ENCODE results near the gene FRYL. TPM values are rescaled to one million over a fixed set of nuclear protein-coding genes. Genes with fewer than 3 reads are reported as not detected.
"Not testable (repeated sequence)": the region's sequence is repeated elsewhere in the genome, so short reads cannot be mapped to it uniquely, and the experiment has no call there.

Gene FRYL
- total and polyA plus RNA-seq, 12 donors, result 11.7 to 60.1 (median 36.4) TPM

DNA sequence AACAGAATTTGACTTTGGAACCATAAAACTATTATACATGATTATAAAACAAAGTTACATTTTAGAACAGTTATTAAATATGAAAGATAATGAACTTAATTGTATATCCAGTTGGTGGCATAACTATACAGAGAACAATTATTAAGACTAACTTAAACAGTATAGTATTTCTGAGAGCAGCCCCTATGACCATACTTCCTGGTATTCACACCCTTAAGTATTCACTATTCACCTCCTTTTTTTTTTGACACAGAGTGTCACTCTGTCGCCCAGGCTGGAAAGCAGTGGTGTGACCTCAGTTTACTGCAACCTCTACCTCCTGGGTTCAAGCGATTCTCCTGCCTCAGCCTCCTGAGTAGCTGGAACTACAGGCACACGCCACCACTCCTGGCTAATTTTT, 74.5 kb downstream of the FRYL start:
- intact Hi-C loops (cut with DNase I), result no loop called here
- Histone ChIP-seq H3K9me3 (no peaks in the 10 kb centered on the region), H3K27me3 (no peaks in the 10 kb centered on the region), H3K4me3 (no peak overlapping the region), H3K27ac (no peak overlapping the region), H3K4me1 (peaks cover 0 to 13% (median 0%) of the 10 kb centered on the region in 9 donors), H3K36me3 (peaks cover 0 to 52% (median 7%) of the 10 kb centered on the region in 9 donors)
- WGBS, 2 donors, result 84 to 92% methylated on average over 3 of the region's 3 CpGs
- ATAC-seq (no peak), DNase-seq (no peak)
- TF ChIP-seq, protein P1, sequence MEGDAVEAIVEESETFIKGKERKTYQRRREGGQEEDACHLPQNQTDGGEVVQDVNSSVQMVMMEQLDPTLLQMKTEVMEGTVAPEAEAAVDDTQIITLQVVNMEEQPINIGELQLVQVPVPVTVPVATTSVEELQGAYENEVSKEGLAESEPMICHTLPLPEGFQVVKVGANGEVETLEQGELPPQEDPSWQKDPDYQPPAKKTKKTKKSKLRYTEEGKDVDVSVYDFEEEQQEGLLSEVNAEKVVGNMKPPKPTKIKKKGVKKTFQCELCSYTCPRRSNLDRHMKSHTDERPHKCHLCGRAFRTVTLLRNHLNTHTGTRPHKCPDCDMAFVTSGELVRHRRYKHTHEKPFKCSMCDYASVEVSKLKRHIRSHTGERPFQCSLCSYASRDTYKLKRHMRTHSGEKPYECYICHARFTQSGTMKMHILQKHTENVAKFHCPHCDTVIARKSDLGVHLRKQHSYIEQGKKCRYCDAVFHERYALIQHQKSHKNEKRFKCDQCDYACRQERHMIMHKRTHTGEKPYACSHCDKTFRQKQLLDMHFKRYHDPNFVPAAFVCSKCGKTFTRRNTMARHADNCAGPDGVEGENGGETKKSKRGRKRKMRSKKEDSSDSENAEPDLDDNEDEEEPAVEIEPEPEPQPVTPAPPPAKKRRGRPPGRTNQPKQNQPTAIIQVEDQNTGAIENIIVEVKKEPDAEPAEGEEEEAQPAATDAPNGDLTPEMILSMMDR (IDR thresholded peaks at IDR 0.05), result no peak

DNA sequence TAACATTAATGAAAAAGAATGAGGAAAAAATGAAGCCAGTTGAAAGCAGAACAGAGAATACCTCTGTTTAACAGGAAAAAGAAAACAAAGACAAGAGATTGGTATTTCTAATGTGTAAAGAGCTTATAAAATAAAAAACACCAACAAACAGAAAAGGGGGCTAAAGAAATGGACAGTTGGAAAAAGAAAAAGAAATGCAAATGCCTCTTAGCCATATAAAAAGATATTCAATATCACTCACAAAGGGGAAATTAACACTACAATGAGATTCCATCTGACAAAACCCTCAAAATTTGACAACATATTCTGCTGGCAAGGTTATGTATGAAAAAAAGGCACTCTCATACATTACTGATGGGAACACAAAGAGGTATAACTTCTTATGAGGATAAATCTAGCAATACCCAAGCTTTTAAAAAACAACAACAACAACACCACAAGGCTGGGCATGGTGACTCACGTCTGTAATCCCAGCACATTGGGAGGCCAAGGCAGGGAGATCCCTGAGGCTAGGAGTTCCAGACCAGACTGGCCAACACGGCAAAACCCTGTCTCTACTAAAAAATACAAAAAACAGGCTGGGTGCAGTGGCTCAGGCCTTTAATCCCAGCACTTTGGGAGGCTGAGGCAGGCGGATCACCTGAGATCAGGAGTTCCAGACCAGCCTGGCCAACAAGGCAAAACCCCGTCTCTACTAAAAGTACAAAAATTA, 75.8 kb downstream of the FRYL start:
- Histone ChIP-seq H3K4me3 (no peak overlapping the region), H3K9me3 (no peaks in the 10 kb centered on the region), H3K27ac (no peak overlapping the region), H3K4me1 (peaks cover 0 to 22% (median 9%) of the 10 kb centered on the region in 9 donors), H3K36me3 (peaks cover 0 to 38% (median 0%) of the 10 kb centered on the region in 9 donors), H3K27me3 (no peaks in the 10 kb centered on the region)
- TF ChIP-seq, protein P1 (IDR thresholded peaks at IDR 0.05), result no peak
- 90 to 93% methylated on average over 4 of the region's 4 CpGs for WGBS, 2 donors
- ATAC-seq (no peak), DNase-seq (no peak)
- intact Hi-C loops (cut with DNase I), result no loop called here

DNA sequence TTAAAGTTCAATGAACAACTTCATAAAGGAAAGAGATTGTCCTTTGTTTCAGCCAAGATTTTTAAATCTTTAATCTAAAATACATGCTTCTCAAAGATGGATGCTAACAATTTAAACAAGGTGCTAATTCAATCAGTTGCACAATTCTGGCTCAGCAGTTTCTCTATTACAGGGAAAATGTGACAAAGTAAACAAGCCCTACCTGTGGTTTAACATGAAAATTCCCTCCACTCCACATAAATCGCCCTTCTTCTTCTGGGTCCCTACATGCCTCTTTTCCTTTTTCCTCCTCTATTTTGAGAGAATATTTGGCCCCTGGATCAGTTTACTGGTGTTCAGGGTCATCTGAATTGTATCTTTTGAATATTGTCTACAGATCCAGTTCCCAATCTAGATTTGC, 80.6 kb downstream of the FRYL start:
- 67 to 68% methylated on average over 1 of the region's 1 CpG for WGBS, 2 donors
- TF ChIP-seq, protein P1 (IDR thresholded peaks at IDR 0.05), result no peak
- intact Hi-C loops (cut with DNase I), result loop anchor here in 2 of 10 donors (10.0 kb wide), 2 partner anchors 75 to 135 kb away; partner anchors contain the start of gene OCIAD1 (in 1 of the 2)
- no peak for DNase-seq
- no peak overlapping the region for H3K4me3 ChIP-seq
- peaks cover 0 to 49% (median 22%) of the 10 kb centered on the region in 9 donors for H3K4me1 ChIP-seq
- no peak for ATAC-seq
- no peaks in the 10 kb centered on the region for H3K36me3 ChIP-seq
- no peaks in the 10 kb centered on the region for H3K27me3 ChIP-seq
- H3K27ac ChIP-seq, result peak overlapping the region in 1 of 10 donors; percentile 7
- H3K9me3 ChIP-seq, result no peaks in the 10 kb centered on the region

DNA sequence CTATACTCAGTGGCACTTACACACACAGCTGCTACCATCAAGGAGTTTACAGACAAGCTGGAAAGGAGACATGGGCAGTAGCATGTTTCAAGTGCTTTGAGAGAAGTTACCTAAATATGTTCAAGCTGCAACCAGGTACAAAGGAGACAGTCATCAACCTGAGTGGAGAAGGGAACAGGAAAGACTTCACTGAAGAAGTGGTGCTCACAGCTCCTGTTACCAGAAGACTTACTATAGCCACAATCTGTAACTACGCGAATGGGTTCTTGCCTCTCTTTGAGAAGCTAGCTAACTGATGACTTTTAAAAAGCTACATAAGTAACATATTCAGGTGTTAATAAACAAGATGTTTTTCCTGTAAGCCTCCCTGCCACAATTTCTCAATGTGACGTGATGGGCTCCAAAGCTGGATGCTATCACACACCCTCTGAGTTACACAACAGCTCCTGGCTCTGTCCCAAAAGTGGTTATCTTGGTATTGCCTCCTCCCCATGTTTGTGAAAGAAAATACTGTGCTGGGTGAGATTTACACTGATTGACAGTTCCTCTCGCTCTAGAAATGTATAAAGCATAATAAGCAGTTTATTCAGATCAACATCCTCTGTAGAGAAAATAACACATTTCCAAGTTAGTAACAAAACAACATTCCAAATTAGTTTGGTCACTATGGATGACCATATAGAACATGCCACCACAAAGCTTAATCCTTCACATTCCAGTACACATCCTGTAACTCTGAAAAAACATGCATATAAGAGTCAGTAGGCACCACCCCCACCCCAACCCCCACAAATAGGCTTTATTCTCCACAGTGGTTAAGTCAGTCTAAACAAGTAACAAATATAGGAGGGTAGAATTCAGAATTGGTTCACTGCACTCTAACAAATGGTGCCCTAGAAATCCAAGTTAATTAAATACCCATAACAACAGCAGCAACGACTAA, 81.8 kb downstream of the FRYL start:
- DNase-seq (peak in 1 of 2 donors; percentile 63), ATAC-seq (peak in 7 of 8 donors; percentile 69 to 94 (median 86))
- intact Hi-C loops (cut with DNase I), result loop anchor here in 2 of 10 donors (10.0 kb wide), 2 partner anchors 77 to 137 kb away; partner anchors contain the start of gene OCIAD1 (in 1 of the 2)
- H3K36me3 ChIP-seq, result no peaks in the 10 kb centered on the region
- H3K9me3 ChIP-seq, result no peaks in the 10 kb centered on the region
- H3K4me1 ChIP-seq, result peaks cover 0 to 54% (median 25%) of the 10 kb centered on the region in 9 donors
- TF ChIP-seq, protein P1 (IDR thresholded peaks at IDR 0.05), result no peak
- H3K4me3 ChIP-seq, result no peak overlapping the region
- 46% methylated on average over 5 of the region's 5 CpGs for WGBS, 2 donors
- H3K27me3 ChIP-seq, result no peaks in the 10 kb centered on the region
- no peak overlapping the region for H3K27ac ChIP-seq

DNA sequence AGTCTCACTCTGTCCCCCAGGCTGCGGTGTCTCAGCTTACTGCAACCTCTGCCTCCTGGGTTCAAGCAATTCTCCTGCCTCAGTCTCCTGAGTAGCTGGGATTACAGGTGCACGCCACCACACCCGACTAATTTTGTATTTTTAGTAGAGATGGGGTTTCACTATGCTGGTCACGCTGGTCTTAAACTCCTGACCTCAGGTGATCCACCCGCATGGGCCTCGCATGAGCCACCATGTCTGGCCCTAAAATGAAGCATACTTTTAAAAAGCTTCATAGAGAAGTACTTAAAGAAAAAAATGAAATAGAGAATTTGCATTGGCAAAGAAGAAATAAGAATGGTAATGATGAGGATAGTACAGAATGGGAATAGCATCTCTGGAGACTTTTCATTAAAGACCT, 82.6 kb downstream of the FRYL start:
- 96 to 97% methylated on average over 6 of the region's 6 CpGs for WGBS, 2 donors
- not testable (repeated sequence) for H3K9me3 ChIP-seq, ATAC-seq, H3K4me3 ChIP-seq, DNase-seq, H3K36me3 ChIP-seq, H3K27ac ChIP-seq, H3K27me3 ChIP-seq
- H3K4me1 ChIP-seq, result peaks cover 0 to 57% (median 31%) of the 10 kb centered on the region in 9 donors
- intact Hi-C loops (cut with DNase I), result loop anchor here in 2 of 10 donors (10.0 kb wide), 2 partner anchors 77 to 137 kb away; partner anchors contain the start of gene OCIAD1 (in 1 of the 2)

All from heart right ventricle (tissue), 16 donors.